ENCODE measurements around the gene H2BK1.

The H2BK1 gene

DNA sequence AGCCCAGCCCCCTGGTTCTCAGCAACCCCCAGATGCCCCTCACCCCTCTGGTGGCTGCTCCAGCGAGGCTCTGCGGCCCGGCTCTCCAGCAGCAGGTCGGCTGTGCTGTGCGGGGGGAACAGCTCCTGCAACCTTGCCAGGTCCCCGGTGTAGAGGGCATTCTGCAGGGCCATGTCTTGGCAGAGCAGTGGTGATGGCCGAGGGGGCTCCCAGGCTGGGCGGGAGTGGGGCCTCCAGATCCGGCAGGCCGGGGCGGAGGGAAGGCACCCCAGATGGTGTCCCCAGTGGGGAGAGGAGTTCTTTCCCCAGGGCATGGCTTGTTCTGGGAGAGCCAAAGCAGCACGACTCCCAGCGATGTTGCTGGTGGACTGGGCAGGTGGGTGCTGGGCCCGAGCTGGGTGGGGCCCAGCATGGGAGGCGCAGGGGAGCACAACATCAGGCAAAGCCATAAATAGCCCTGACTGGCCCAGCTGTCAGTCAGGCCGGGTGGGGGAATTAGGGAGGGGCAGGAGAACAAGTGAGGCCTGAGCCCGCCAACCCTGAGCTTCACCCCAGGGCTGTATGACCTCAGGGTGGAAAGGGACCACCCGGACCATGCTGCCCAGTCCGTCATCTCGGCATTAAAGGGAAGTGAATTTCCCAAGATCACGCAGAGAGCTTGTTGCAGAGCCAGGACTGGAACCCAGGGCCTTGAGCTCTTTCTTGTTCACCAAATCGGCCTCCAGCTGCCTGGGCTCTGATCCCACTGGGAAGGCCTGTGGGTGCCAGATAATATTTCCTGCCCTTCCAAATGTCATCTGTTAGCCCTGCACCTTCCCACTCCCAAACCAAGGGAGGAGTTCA is 22.7 kb downstream of the H2BK1 start:
- Histone ChIP-seq H3K27ac (ENCODE audit: low read depth, low read length) (no peak overlapping the region), H3K9ac (ENCODE audit: low read length) (no peak overlapping the region), H3K4me1 (ENCODE audit: control insufficient read depth, insufficient read depth, low read length) (no peaks in the 10 kb centered on the region), H3K4me3 (ENCODE audit: low read length) (no peak overlapping the region), H3K27me3 (ENCODE audit: control insufficient read depth, insufficient read depth, low read length) (no peaks in the 10 kb centered on the region), H3K36me3 (ENCODE audit: control insufficient read depth, insufficient read depth, low read length) (no peaks in the 10 kb centered on the region)

DNA sequence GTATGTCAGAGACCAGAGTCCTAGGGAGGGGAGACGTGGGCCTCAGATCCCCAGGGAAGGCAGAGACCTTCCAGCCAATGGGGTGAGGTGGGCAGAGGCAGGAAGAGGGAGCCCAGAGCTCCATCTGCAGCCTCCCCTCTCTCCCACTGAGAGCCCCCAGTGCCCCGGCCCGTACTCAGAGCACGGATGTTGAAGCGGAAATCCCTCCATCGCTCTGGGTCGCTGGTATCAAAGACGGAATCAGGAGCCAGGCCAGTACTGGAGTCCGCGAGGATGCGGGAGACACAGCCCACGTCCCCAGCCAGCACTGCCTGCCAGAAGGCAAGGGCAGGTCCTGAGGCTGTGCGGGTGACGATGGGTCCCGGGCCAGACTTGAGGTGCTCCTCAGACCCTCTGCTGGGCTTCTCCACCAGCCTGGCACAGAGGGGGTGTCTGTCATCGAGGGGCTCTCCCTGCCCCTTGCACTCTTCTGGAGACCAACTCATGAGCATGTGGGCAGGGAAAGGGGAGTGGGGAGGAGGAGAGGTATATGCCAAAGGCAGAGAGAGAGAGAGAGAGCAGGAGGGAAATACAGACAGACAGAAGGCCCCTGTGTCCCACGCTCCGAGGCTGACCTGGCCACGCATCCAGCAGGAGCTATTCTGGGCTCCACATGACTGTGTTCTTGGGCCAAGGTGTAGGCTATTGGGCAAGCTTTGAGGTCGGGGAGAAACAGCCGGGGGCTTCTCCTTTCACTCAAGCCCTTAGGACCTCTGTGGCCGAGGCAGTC is 23.5 kb downstream of the H2BK1 start, which contains the start of gene ASB10:
TSS of gene ASB10 (minus strand) at position 611 of the 769 bp plus-strand sequence. CDS start at position 491, 120 bp downstream.
- Histone ChIP-seq H3K27me3 (ENCODE audit: control insufficient read depth, insufficient read depth, low read length) (no peaks in the 10 kb centered on the region), H3K4me3 (ENCODE audit: low read length) (no peak within 1 kb of the TSS), H3K27ac (ENCODE audit: low read depth, low read length) (no peak within 1 kb of the TSS), H3K36me3 (ENCODE audit: control insufficient read depth, insufficient read depth, low read length) (no peaks in the 10 kb centered on the region), H3K9ac (ENCODE audit: low read length) (no peak within 1 kb of the TSS), H3K4me1 (ENCODE audit: control insufficient read depth, insufficient read depth, low read length) (no peaks in the 10 kb centered on the region)

DNA sequence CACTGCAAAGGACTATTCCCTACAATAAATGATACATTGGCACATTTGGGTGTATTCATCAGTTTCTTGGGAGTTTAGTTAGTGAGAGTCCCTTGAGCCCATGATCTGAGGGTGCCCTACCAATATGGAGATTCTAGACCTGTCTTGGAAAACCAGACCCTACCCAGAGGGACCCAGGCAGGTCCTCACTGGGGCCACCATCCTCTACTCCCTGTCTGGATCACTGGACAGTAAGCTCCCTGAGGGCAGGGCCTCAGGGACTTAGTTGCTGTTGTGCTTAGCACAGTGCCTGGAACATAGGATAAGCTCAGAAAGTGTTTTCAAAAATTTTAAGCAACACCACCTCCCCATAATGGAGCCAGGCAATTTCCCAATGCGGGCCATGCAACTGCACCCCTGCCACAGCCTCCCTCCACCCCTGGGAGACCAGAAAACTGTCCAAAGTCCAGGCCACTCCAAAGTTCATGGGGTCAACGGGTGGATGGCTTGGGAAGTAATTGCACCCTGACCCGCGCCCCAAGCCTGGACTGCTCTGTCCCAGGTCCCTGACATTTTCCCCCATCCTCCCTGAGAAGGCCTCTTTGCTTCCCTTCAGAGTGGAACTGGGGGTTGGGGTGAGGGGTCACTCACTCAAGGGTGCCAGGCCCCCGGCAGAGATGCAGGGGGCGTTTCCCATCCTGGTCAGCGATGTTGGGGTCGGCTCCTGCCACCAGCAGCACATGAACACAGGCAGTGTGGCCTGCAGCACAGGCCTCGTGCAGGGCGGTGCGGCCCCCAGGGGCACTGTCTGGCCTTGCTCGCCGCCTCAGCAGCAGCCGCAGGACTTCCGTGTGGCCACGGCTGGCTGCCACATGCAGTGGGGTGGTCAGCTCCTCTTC is 24.3 kb downstream of the H2BK1 start:
- Histone ChIP-seq H3K4me3 (ENCODE audit: low read length) (no peak overlapping the region), H3K4me1 (ENCODE audit: control insufficient read depth, insufficient read depth, low read length) (no peaks in the 10 kb centered on the region), H3K27ac (ENCODE audit: low read depth, low read length) (no peak overlapping the region), H3K9ac (ENCODE audit: low read length) (no peak overlapping the region), H3K36me3 (ENCODE audit: control insufficient read depth, insufficient read depth, low read length) (no peaks in the 10 kb centered on the region), H3K27me3 (ENCODE audit: control insufficient read depth, insufficient read depth, low read length) (no peaks in the 10 kb centered on the region)

DNA sequence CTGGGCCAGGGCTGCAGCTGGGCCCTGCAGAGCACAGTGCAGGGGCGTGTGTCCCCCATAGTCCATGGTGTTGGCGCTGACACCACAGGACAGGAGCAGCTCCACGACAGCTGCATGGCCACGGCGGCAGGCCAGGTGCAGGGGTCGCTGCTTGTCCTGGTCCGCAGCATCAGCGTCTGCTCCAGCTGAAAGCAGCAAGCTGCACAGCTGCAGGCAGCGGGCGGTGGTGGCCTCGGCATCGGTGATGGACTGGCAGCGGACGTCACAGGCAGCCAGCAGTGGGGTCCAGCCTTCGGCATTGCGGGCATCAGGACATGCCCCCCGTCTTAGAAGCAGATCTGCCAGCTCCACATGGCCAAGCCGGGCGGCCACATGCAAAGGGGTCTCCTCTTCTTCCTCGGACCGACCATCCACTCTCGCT is 29.3 kb downstream of the H2BK1 start:
- Histone ChIP-seq H3K36me3 (ENCODE audit: control insufficient read depth, insufficient read depth, low read length) (no peaks in the 10 kb centered on the region), H3K4me1 (ENCODE audit: control insufficient read depth, insufficient read depth, low read length) (no peaks in the 10 kb centered on the region), H3K27ac (ENCODE audit: low read depth, low read length) (no peak overlapping the region), H3K9ac (ENCODE audit: low read length) (no peak overlapping the region), H3K4me3 (ENCODE audit: low read length) (no peak overlapping the region), H3K27me3 (ENCODE audit: control insufficient read depth, insufficient read depth, low read length) (no peaks in the 10 kb centered on the region)

DNA sequence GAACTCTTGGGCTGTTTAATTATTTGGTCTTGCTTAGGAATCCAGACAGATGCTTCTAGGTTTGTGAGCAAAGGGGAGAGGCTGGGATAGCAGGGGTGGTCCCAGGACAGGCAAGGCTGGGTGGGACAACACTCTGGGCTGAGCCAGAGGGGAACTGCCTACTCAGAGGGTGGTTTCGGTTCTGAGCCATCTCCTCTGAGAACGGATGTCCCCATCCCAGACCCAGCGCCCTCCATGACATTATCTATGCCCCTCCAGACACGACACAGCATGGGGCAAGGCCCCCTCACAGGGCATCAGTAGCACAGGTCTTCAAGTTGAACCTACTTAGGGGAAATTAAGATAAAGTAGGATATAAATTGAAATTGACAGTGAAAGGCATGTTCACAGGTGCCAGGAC is 30.3 kb downstream of the H2BK1 start:
- Histone ChIP-seq H3K4me3 (ENCODE audit: low read length) (no peak overlapping the region), H3K9ac (ENCODE audit: low read length) (no peak overlapping the region), H3K27ac (ENCODE audit: low read depth, low read length) (no peak overlapping the region), H3K4me1 (ENCODE audit: control insufficient read depth, insufficient read depth, low read length) (no peaks in the 10 kb centered on the region), H3K27me3 (ENCODE audit: control insufficient read depth, insufficient read depth, low read length) (no peaks in the 10 kb centered on the region), H3K36me3 (ENCODE audit: control insufficient read depth, insufficient read depth, low read length) (no peaks in the 10 kb centered on the region)

DNA sequence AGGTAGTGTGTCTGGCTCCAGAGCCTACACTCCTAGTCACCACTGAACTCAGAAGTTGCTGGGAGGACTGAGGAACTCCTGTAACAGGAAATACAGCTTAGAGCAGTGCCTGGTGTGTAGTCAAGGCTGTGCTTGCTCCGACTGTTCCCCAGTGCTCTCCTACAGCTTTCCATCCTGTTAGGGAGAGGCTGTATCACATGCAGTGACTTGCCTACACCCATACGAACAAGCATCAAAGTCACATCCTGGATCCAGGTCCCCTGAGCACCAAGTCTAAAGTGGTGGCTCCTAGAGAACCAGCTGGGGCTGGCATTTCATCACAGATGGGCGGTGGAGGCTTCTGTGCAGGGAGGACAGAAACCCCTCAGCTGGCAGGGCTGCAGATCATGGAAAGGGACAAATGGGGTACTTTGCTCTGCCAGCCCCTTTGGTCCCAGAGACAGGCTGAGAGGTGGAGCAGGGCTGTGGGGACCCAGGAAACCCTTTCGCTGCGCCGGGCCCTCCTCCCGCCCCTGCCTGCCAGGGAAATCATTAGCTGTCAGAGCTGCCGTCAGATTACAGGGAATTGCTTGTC is 30.9 kb downstream of the H2BK1 start:
- no peak overlapping the region for H3K9ac ChIP-seq (ENCODE audit: low read length)
- no peaks in the 10 kb centered on the region for H3K4me1 ChIP-seq (ENCODE audit: control insufficient read depth, insufficient read depth, low read length)
- H3K27me3 ChIP-seq (ENCODE audit: control insufficient read depth, insufficient read depth, low read length), result no peaks in the 10 kb centered on the region
- H3K36me3 ChIP-seq (ENCODE audit: control insufficient read depth, insufficient read depth, low read length), result no peaks in the 10 kb centered on the region
- H3K4me3 ChIP-seq (ENCODE audit: low read length), result no peak overlapping the region
- no peak overlapping the region for H3K27ac ChIP-seq (ENCODE audit: low read depth, low read length)

DNA sequence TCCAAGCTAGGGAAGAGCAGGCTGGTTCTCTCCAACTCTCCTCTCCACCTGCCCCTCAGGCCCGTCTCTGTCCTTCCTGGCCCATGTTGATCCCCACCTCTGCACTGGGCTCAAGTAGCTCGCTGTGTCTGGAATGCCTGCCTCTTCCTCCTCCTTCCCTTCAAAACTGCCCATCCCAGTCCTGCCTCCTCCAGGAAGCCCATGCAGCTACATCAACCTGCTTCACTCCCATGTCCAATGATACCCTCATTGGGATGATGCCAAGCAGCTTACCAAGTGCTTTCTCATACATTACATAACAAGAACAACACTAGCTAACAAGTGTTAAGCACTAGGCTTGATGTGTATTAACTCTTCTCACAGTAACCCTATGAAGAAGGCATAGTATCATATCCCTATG is 31.5 kb downstream of the H2BK1 start:
- H3K36me3 ChIP-seq (ENCODE audit: control insufficient read depth, insufficient read depth, low read length), result no peaks in the 10 kb centered on the region
- H3K27me3 ChIP-seq (ENCODE audit: control insufficient read depth, insufficient read depth, low read length), result no peaks in the 10 kb centered on the region
- H3K27ac ChIP-seq (ENCODE audit: low read depth, low read length), result no peak overlapping the region
- H3K4me1 ChIP-seq (ENCODE audit: control insufficient read depth, insufficient read depth, low read length), result no peaks in the 10 kb centered on the region
- no peak overlapping the region for H3K9ac ChIP-seq (ENCODE audit: low read length)
- no peak overlapping the region for H3K4me3 ChIP-seq (ENCODE audit: low read length)

DNA sequence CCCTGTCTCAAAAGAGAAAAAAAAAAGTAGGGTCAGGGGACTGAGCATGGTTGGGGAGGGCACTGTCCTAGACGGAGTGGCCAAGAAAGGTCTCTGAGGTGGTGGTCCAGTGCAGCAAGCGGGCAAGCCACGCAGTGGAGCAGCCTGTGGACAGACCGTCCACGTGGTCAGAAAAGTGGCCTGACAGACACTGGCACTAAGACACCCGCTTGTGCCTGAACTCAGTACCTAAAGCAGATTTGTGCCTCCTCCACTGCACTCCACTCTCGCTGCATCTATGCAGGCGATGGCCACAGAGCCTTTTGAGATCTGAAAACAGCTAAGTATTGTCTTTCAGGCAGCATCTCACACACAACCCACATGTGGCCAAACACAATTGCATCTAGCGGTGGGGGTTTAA is 32.1 kb downstream of the H2BK1 start:
- H3K4me1 ChIP-seq (ENCODE audit: control insufficient read depth, insufficient read depth, low read length), result no peaks in the 10 kb centered on the region
- no peak overlapping the region for H3K4me3 ChIP-seq (ENCODE audit: low read length)
- H3K36me3 ChIP-seq (ENCODE audit: control insufficient read depth, insufficient read depth, low read length), result no peaks in the 10 kb centered on the region
- no peak overlapping the region for H3K27ac ChIP-seq (ENCODE audit: low read depth, low read length)
- no peak overlapping the region for H3K9ac ChIP-seq (ENCODE audit: low read length)
- H3K27me3 ChIP-seq (ENCODE audit: control insufficient read depth, insufficient read depth, low read length), result no peaks in the 10 kb centered on the region

DNA sequence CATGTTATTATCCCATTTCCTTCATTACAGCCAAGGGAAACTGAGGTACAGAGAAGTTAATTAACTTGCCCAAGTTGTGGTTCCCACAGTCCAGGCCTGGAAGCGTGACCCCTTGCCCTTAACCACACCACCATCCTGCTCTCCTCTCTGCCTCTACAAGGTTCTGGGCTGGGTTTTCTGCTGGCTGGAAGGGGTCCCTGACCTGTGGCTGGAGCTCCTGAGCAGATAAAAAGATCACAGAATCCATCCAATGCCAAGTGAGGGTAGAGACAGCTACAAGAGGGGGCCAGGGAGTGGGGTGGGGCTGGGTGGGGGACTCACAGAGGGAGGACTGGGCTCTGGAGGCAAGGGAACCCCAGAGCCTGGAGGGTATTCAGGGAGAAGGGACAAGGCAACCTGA is 33.0 kb downstream of the H2BK1 start:
- Histone ChIP-seq H3K9ac (ENCODE audit: low read length) (no peak overlapping the region), H3K27me3 (ENCODE audit: control insufficient read depth, insufficient read depth, low read length) (no peaks in the 10 kb centered on the region), H3K4me3 (ENCODE audit: low read length) (no peak overlapping the region), H3K36me3 (ENCODE audit: control insufficient read depth, insufficient read depth, low read length) (no peaks in the 10 kb centered on the region), H3K4me1 (ENCODE audit: control insufficient read depth, insufficient read depth, low read length) (no peaks in the 10 kb centered on the region), H3K27ac (ENCODE audit: low read depth, low read length) (no peak overlapping the region)

DNA sequence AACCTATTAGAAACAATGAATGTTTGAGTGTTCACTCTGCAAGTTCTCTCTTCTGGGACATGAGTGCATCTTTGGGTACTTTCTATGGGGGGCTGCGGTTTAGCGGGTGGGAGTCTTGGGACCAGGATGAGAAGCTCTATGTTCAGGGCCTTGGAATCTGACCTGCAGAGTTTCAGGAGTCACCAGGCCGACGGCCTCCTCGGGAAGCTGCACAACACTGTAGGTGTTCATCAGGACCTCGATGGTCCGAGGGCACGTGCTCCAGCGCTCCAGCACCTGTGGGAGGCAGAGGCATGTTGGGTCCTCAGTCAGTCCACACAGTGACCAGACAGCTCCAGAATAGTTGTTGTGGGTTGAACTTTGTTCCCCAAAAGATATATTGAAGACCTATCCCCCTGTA is 33.9 kb downstream of the H2BK1 start:
- Histone ChIP-seq H3K4me1 (ENCODE audit: control insufficient read depth, insufficient read depth, low read length) (no peaks in the 10 kb centered on the region), H3K9ac (ENCODE audit: low read length) (no peak overlapping the region), H3K36me3 (ENCODE audit: control insufficient read depth, insufficient read depth, low read length) (no peaks in the 10 kb centered on the region), H3K27ac (ENCODE audit: low read depth, low read length) (no peak overlapping the region), H3K4me3 (ENCODE audit: low read length) (no peak overlapping the region), H3K27me3 (ENCODE audit: control insufficient read depth, insufficient read depth, low read length) (no peaks in the 10 kb centered on the region)

DNA sequence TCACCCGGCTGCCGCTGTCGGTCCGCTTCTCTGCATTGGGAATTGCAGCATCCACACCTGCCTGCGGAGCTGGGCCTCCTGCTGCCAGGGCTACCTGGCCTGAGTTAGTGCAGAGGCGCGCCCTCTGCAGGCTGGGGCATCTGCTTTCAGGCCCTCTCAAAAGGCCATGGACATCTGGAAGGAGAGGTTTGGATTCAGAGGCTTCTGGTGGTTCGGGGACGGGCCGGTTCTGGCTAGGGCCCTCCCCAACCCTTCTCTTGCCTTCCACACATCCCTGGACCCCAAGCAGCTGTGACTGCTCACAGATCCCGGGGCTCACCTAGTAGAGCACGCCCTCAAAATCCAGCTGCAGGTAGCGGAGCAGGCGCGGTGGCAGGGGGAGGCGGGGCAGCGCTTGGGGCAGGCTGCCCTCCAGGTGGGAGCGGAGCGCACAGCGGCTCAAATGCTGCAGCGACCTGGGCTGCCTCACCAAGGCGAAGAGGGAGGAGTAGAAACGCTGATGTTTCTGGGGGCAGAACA is 34.4 kb downstream of the H2BK1 start:
- Histone ChIP-seq H3K36me3 (ENCODE audit: control insufficient read depth, insufficient read depth, low read length) (no peaks in the 10 kb centered on the region), H3K27me3 (ENCODE audit: control insufficient read depth, insufficient read depth, low read length) (no peaks in the 10 kb centered on the region), H3K4me1 (ENCODE audit: control insufficient read depth, insufficient read depth, low read length) (no peaks in the 10 kb centered on the region), H3K27ac (ENCODE audit: low read depth, low read length) (no peak overlapping the region), H3K9ac (ENCODE audit: low read length) (no peak overlapping the region), H3K4me3 (ENCODE audit: low read length) (no peak overlapping the region)

Measured in rectal smooth muscle tissue (tissue), 1 donor.